Heart right ventricle (tissue), 16 donors: ENCODE data around the gene DCUN1D3. TPM values are rescaled to one million over a fixed set of nuclear protein-coding genes. Genes with fewer than 3 reads are reported as not detected.
A peak's percentile ranks its signal among the peaks of the same experiment; 100 is the strongest.

Experiments used
- ATAC-seq, 8 donors: fragments of 200-7000 bp; cut with Tn5 transposase; one replicate each; pipeline ENCODE4 v1.9.1; 2020; ENCODE audit warnings: mild to moderate bottlenecking in 8 of 8, moderate library complexity in 8 of 8, moderate number of reproducible peaks in 1 of 8
- DNase-seq, 2 donors: peaks; one replicate each; pipeline ENCODE4 v3.0.0-alpha.2; 2020
- H3K27ac ChIP-seq, 10 donors: fragments of 200-600 bp; sonication (generic) in 2 of 10; one replicate each; pipeline versions ENCODE4 v1.5.0 to v1.8.0; 2020 to 2022; ENCODE audit warnings: mild to moderate bottlenecking in 3 of 10
- H3K27me3 ChIP-seq, 7 donors: fragments of 200-600 bp; one replicate each; pipeline ENCODE4 v1.8.0; 2021 to 2022; ENCODE audit warnings: mild to moderate bottlenecking in 2 of 7
- H3K36me3 ChIP-seq, 9 donors: fragments of 200-600 bp; sonication (generic) in 1 of 9; one replicate each; pipeline versions ENCODE4 v1.5.0 to v1.8.0; 2020 to 2022; ENCODE audit warnings: mild to moderate bottlenecking in 2 of 9
- H3K4me1 ChIP-seq, 9 donors: fragments of 200-600 bp; sonication (generic) in 1 of 9; one replicate each; pipeline versions ENCODE4 v1.5.0 to v1.8.0; 2020 to 2022; ENCODE audit warnings: mild to moderate bottlenecking in 4 of 9
- H3K4me3 ChIP-seq, 10 donors: fragments of 200-600 bp; sonication (generic) in 2 of 10; one replicate each; pipeline versions ENCODE4 v1.5.0 to v1.8.0; 2020 to 2022; ENCODE audit warnings: mild to moderate bottlenecking in 7 of 10, moderate library complexity in 2 of 10
- H3K9me3 ChIP-seq, 11 donors: fragments of 200-600 bp in 10 of 11; sonication (generic) in 2 of 11; one replicate each; pipeline versions ENCODE4 v1.5.0 to v1.8.0; 2013 to 2022; ENCODE audit warnings: mild to moderate bottlenecking in 2 of 11, control low read depth in 1 of 11, moderate library complexity in 1 of 11
- CTCF ChIP-seq, 9 donors: fragments of 200-600 bp; sonication (generic) in 2 of 9; IDR thresholded peaks; one replicate each; pipeline versions ENCODE4 v1.5.0 to v1.8.0; 2021 to 2022; ENCODE audit warnings: antibody characterized with exemption in 9 of 9, mild to moderate bottlenecking in 5 of 9, moderate library complexity in 1 of 9
- WGBS, 2 donors: extraction: QIAGEN DNeasy Blood & Tissue Kit; methylation state at CpG; one replicate each; pipeline ENCODE4 v1.1.7; 2013; ENCODE audit warnings: inconsistent platforms in 1 of 2; 5-methylcytosine and 5-hydroxymethylcytosine counted together
- intact Hi-C, 10 donors: fragments of 100-400 bp; cut with DNase I; formaldehyde crosslinking; loops; one replicate each; pipeline versions ENCODE4 v1.11.1 to v1.14.2; 2022
- polyA plus RNA-seq, 2 donors: library from polyadenylated mRNA; stranded (reverse); fragments of 200-250 nt; gene quantifications; one replicate each; pipeline ENCODE4 v1.2.3, GENCODE V29; 2013
- total RNA-seq, 10 donors: library from RNA; stranded (reverse); fragmentation: NEBNext Ultra II Directional in 3 of 10; extraction: Animal tissue kit (Norgen Biotek cat#: 25700) in 3 of 10; gene quantifications; one replicate each; pipeline versions ENCODE4 v1.2.1 to v1.2.4, GENCODE V29; 2021 to 2023
- donor health status: Arrhythmogenic right ventricular cardiomyopathy.
- donor health status: ischemic (EF 13 %, LVEDD 7.1; RV severe dilation, severe dysfunction).
- donor health status: healthy with polysubstance abuse.
- donor health status: DM: no; HTN: yes; CAD: no.
- donor health status: DM: no; HTN: no; CAD: no.
- donor health status: ischemic (EF 25% LVEDD 6.9; RV normal size, moderate dysfunction).
- donor health status: ischemic (EF 25% LVEDD 5.7; RV mildly dilated, moderate dysfunction).
- donor health status: healthy.
- donor health status: DM: yes; HTN: yes; CAD: no.
- donor health status: Ischemic cardiomyopathy.
- donor health status: ischemic (EF 35%, LVEDD 5.7; RV mildly dilated, moderate dysfunction).
- donor health status: nonischemic (EF 11% LVEDD 7.7; RV severe dilation, severe dysfunction).
- donor health status: DM: yes; HTN: yes; CAD: no.
- donor health status: PGD.
- donor health status: ischemic (EF 29% LVEDD 5.4; RV normal size, mild dysfunction).
- donor health status: nonischemic (EF 23%, LVEDD 6.1; RV moderate dilation, normal function).

Gene DCUN1D3
- total and polyA plus RNA-seq, 12 donors = 3.4 to 32.6 (median 9.4) TPM

- no peak for TF ChIP-seq CTCF (IDR thresholded peaks at IDR 0.05)
- H3K36me3 ChIP-seq = peaks cover 0 to 78% (median 0%) of the 10 kb centered on the region in 9 donors
- no peak for DNase-seq
- H3K4me3 ChIP-seq = no peak overlapping the region
- no peaks in the 10 kb centered on the region for H3K9me3 ChIP-seq
- WGBS, 2 donors = 81 to 89% methylated on average over 3 of the region's 3 CpGs
- H3K27me3 ChIP-seq = no peaks in the 10 kb centered on the region
- no peak for ATAC-seq
- H3K27ac ChIP-seq = peak overlapping the region in 3 of 10 donors; percentile 56 to 84 (median 75)
- H3K4me1 ChIP-seq = peaks cover 6 to 64% (median 48%) of the 10 kb centered on the region in 9 donors
- intact Hi-C loops = loop anchor here in 1 of 10 donors (10.0 kb wide), 2 partner anchors 46 to 146 kb away; partner anchors contain the start of genes DCUN1D3 and LYRM1
Observed at GRCh38 chr16:20859229-20859628, 40.9 kb downstream of the DCUN1D3 start.

GRCh38 chr16:20857281-20857680 is 42.9 kb downstream of the DCUN1D3 start:
- H3K4me1 ChIP-seq = peaks cover 8 to 78% (median 64%) of the 10 kb centered on the region in 9 donors
- ATAC-seq (peak in 2 of 8 donors; percentile 38 to 74), DNase-seq (no peak)
- H3K27ac ChIP-seq = no peak overlapping the region
- no peaks in the 10 kb centered on the region for H3K9me3 ChIP-seq
- TF ChIP-seq CTCF (IDR thresholded peaks at IDR 0.05) = no peak
- intact Hi-C loops = loop anchor here in 1 of 10 donors (10.0 kb wide), 2 partner anchors 48 to 148 kb away; partner anchors contain the start of genes DCUN1D3 and LYRM1
- WGBS, 2 donors = 52 to 74% methylated on average over 2 of the region's 2 CpGs
- H3K36me3 ChIP-seq = peaks cover 0 to 77% (median 0%) of the 10 kb centered on the region in 9 donors
- H3K4me3 ChIP-seq = no peak overlapping the region
- no peaks in the 10 kb centered on the region for H3K27me3 ChIP-seq

- ATAC-seq (no peak), DNase-seq (no peak)
- no peak overlapping the region for H3K27ac ChIP-seq
- 98 to 100% methylated on average over 2 of the region's 2 CpGs for WGBS, 2 donors
- intact Hi-C loops = loop anchor here in 6 of 10 donors (5.0 to 10.0 kb wide), 7 partner anchors 42 to 302 kb away; partner anchors contain the start of genes DCUN1D3 (in 4 of the 6), LYRM1 (in 4 of the 6), ERI2 (in 1 of the 6) and LDAF1 (in 1 of the 6)
- TF ChIP-seq CTCF (IDR thresholded peaks at IDR 0.05) = no peak
- H3K4me3 ChIP-seq = no peak overlapping the region
- H3K27me3 ChIP-seq = no peaks in the 10 kb centered on the region
- H3K4me1 ChIP-seq = peaks cover 17 to 78% (median 65%) of the 10 kb centered on the region in 9 donors
- H3K9me3 ChIP-seq = no peaks in the 10 kb centered on the region
- peaks cover 0 to 53% (median 0%) of the 10 kb centered on the region in 9 donors for H3K36me3 ChIP-seq
Observed at GRCh38 chr16:20854963-20855362, 45.2 kb downstream of the DCUN1D3 start.

- no peaks in the 10 kb centered on the region for H3K9me3 ChIP-seq
- intact Hi-C loops = loop anchor here in 6 of 10 donors (2.0 to 10.0 kb wide), 8 partner anchors 43 to 303 kb away; partner anchors contain the start of genes DCUN1D3 (in 5 of the 6), LYRM1 (in 5 of the 6), ERI2 (in 1 of the 6) and LDAF1 (in 1 of the 6)
- DNase-seq (no peak), ATAC-seq (no peak)
- no peaks in the 10 kb centered on the region for H3K27me3 ChIP-seq
- peak overlapping the region in 6 of 10 donors; percentile 32 to 81 (median 70) for H3K27ac ChIP-seq
- peaks cover 15 to 74% (median 60%) of the 10 kb centered on the region in 9 donors for H3K4me1 ChIP-seq
- H3K36me3 ChIP-seq = peaks cover 0 to 48% (median 0%) of the 10 kb centered on the region in 9 donors
- H3K4me3 ChIP-seq = no peak overlapping the region
- WGBS, 2 donors = 73 to 77% methylated on average over 3 of the region's 3 CpGs
- no peak for TF ChIP-seq CTCF (IDR thresholded peaks at IDR 0.05)
Observed at GRCh38 chr16:20853981-20854620, 46.1 kb downstream of the DCUN1D3 start.
